ENCODE data around the gene KY. TPM values are rescaled to one million over a fixed set of nuclear protein-coding genes. Genes with fewer than 3 reads are reported as not detected.
"Not testable (repeated sequence)": the region's sequence is repeated elsewhere in the genome, so short reads cannot be mapped to it uniquely, and the experiment has no call there.

KY gene
- total and polyA plus RNA-seq, 2 experiments from 2014 or later, result not detected

GRCh38 chr3:134594986-134595385, 55.8 kb downstream of the KY start:
- not testable (repeated sequence) for H2AFZ ChIP-seq; H3K36me3 ChIP-seq (ENCODE audit: insufficient read depth); H3K79me2 ChIP-seq (replicated peaks; ENCODE audit: insufficient read depth); H3K36me3 Mint-ChIP-seq (ENCODE audit: low read depth); H3K27me3 ChIP-seq (ENCODE audit: insufficient read depth); H4K20me1 ChIP-seq (replicated peaks; ENCODE audit: insufficient read depth); H3K4me3 Mint-ChIP-seq; H3K27ac Mint-ChIP-seq; H3K9me3 Mint-ChIP-seq; ATAC-seq; H3K4me1 Mint-ChIP-seq; H3K4me3 ChIP-seq; H3K27ac ChIP-seq (ENCODE audit: low read depth); H3K9me2 ChIP-seq (ENCODE audit: insufficient read depth); DNase-seq (ENCODE audit: low spot score); H3F3A ChIP-seq (replicated peaks; ENCODE audit: low read depth); H3K4me1 ChIP-seq (ENCODE audit: insufficient read depth); H3K27me3 Mint-ChIP-seq (ENCODE audit: insufficient read depth, low read depth, poor library complexity); H3K4me2 ChIP-seq

GRCh38 chr3:134594331-134594741, 56.5 kb downstream of the KY start:
- ATAC-seq, result no peak
- Mint-ChIP-seq H3K4me1 (no peaks in the 10 kb centered on the region; the same call in 2 of the 3 replicates), H3K4me3 (no peak overlapping the region), H3K36me3 (ENCODE audit: low read depth) (no peaks in the 10 kb centered on the region), H3K9me3 (no peaks in the 10 kb centered on the region), H3K27ac (no peak overlapping the region), H3K27me3 (ENCODE audit: insufficient read depth, low read depth, poor library complexity) (peaks cover 3% of the 10 kb centered on the region)
- no peaks in the 10 kb centered on the region; the same call in 1 of the 2 replicates for H3K9me2 ChIP-seq (ENCODE audit: insufficient read depth)
- H2AFZ ChIP-seq, result no peak overlapping the region
- H3K27me3 ChIP-seq (ENCODE audit: insufficient read depth), result no peaks in the 10 kb centered on the region
- no peak for DNase-seq (ENCODE audit: low spot score)
- H3K36me3 ChIP-seq (ENCODE audit: insufficient read depth), result no peaks in the 10 kb centered on the region
- H4K20me1 ChIP-seq (replicated peaks; ENCODE audit: insufficient read depth), result no peaks in the 10 kb centered on the region
- no peaks in the 10 kb centered on the region for H3F3A ChIP-seq (replicated peaks; ENCODE audit: low read depth)
- H3K4me3 ChIP-seq, result no peak overlapping the region
- no peak overlapping the region for H3K4me2 ChIP-seq
- no peak overlapping the region for H3K27ac ChIP-seq (ENCODE audit: low read depth)
- no peaks in the 10 kb centered on the region for H3K4me1 ChIP-seq (ENCODE audit: insufficient read depth)
- no peaks in the 10 kb centered on the region for H3K79me2 ChIP-seq (replicated peaks; ENCODE audit: insufficient read depth)
- TF ChIP-seq CTCF (conservative IDR thresholded peaks at IDR 0.05; ENCODE audit: low read depth in 2 of 2) (no peak), EZH2phosphoT487 (IDR thresholded peaks at IDR 0.05; ENCODE audit: unreplicated experiment) (no peak), ETS1 (IDR thresholded peaks at IDR 0.05) (no peak), JUNB (IDR thresholded peaks at IDR 0.05; ENCODE audit: unreplicated experiment) (no peak), REST (IDR thresholded peaks at IDR 0.05; ENCODE audit: unreplicated experiment) (no peak), ZNF462 (CRISPR knock-in tag; IDR thresholded peaks at IDR 0.05) (no peak), EZH2 (IDR thresholded peaks at IDR 0.05; ENCODE audit: low read depth, unreplicated experiment) (no peak), ZNF331 (CRISPR knock-in tag; IDR thresholded peaks at IDR 0.05; ENCODE audit: low read depth) (no peak), POLR2AphosphoS5 (IDR thresholded peaks at IDR 0.05; ENCODE audit: low read depth) (no peak), NANOG (IDR thresholded peaks at IDR 0.05; ENCODE audit: borderline replicate concordance) (no peak)

All from GM23338 (cell line).